ENCODE measurements around the gene KCNJ6. TPM values are rescaled to one million over a fixed set of nuclear protein-coding genes. Genes with fewer than 3 reads are reported as not detected.

KCNJ6 gene
- total RNA-seq, 1 experiment from 2014 or later: not detected

DNA sequence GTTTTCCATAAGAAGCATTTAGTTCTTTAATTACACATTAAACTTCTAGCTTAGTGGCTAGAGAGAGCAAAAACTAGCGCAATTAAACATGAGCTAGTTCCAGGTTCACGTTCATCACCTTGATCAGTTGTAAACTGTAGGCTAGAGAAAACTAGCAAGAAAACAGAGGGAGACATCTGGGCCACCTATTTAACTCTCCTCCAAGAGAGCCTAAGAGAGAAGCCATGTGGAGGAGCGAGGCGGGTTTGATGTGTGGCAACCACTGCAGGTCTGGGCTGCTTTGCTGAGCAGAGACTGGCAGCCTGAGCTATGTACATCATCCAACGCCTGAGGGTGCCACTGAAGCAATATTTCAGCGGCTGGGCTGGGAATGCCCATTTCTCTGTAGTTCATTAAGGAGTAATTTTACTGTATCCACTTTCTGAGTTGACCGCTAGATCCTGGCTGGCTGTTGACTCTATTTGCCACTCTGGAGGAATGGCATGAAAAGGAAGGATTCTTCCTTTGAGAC is 296.7 kb downstream of the KCNJ6 start:
- no peak overlapping the region for H3K4me3 Mint-ChIP-seq (ENCODE audit: unreplicated experiment)

DNA sequence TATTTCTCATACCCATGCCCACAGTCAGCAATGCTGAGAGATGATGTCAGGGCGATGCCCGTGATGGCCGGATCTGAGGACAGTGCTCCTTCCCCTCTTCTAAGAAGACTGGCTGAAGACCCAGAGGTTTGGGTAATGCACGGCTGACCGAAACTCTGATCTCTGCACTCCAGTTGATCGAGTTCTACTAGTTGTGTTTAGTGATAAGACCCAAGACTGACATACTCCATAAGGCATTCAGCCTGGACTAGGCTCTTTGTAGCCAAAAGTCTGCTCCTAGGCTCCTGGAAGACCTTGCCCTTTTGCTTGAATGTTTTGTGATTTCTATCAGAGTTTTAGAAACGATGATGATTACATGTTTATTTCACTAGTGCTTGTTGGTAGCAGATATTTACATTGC is 298.2 kb downstream of the KCNJ6 start:
- no peaks in the 10 kb centered on the region for H3K4me1 Mint-ChIP-seq (ENCODE audit: low read depth, unreplicated experiment)
- H3K4me3 Mint-ChIP-seq (ENCODE audit: unreplicated experiment): no peak overlapping the region
- POLR2A ChIA-PET: no interaction called here
- H3K27ac Mint-ChIP-seq (ENCODE audit: unreplicated experiment): no peak overlapping the region
- no peaks in the 10 kb centered on the region for H3K27me3 Mint-ChIP-seq (ENCODE audit: insufficient read depth, unreplicated experiment)
- Histone ChIP-seq H3K27me3 (replicated peaks; ENCODE audit: control insufficient read depth, insufficient read depth, low read length) (no peaks in the 10 kb centered on the region; the same call in 1 of the 2 replicates), H3K36me3 (ENCODE audit: control insufficient read depth, insufficient read depth, low read length) (no peaks in the 10 kb centered on the region), H3K4me3 (ENCODE audit: low read depth, low read length) (no peak overlapping the region), H3K4me1 (no peaks in the 10 kb centered on the region), H3K9me3 (no peaks in the 10 kb centered on the region; the same call in 1 of the 2 replicates)
- CTCF ChIA-PET: no interaction called here
- DNase-seq: no peak
- no peaks in the 10 kb centered on the region for H3K9me3 Mint-ChIP-seq (ENCODE audit: unreplicated experiment)
- H3K36me3 Mint-ChIP-seq (ENCODE audit: insufficient read depth, unreplicated experiment): no peaks in the 10 kb centered on the region
- no TSS peak for BruUV-seq (replicated peaks)
- intact Hi-C loops (cut with micrococcal nuclease; ENCODE audit: unreplicated experiment): no loop called here
- no peak for TF ChIP-seq CTCF (IDR thresholded peaks at IDR 0.05; ENCODE audit: insufficient read depth in 1 of 2, low read depth in 1 of 2, low read length in 1 of 2, severe bottlenecking in 1 of 2, unreplicated experiment in 1 of 2)

More for the DNA sequence above, 296.7 kb downstream of the KCNJ6 start:
- Histone ChIP-seq H3K9me3 (no peaks in the 10 kb centered on the region; the same call in 1 of the 2 replicates), H3K36me3 (ENCODE audit: control insufficient read depth, insufficient read depth, low read length) (no peaks in the 10 kb centered on the region), H3K27me3 (replicated peaks; ENCODE audit: control insufficient read depth, insufficient read depth, low read length) (no peaks in the 10 kb centered on the region; the same call in 1 of the 2 replicates), H3K4me3 (ENCODE audit: low read depth, low read length) (no peak overlapping the region), H3K4me1 (no peaks in the 10 kb centered on the region)
- no TSS peak for BruUV-seq (replicated peaks)
- Mint-ChIP-seq H3K27me3 (ENCODE audit: insufficient read depth, unreplicated experiment) (no peaks in the 10 kb centered on the region), H3K27ac (ENCODE audit: unreplicated experiment) (no peak overlapping the region), H3K9me3 (ENCODE audit: unreplicated experiment) (no peaks in the 10 kb centered on the region), H3K36me3 (ENCODE audit: insufficient read depth, unreplicated experiment) (no peaks in the 10 kb centered on the region), H3K4me1 (ENCODE audit: low read depth, unreplicated experiment) (no peaks in the 10 kb centered on the region)
- intact Hi-C loops (cut with micrococcal nuclease; ENCODE audit: unreplicated experiment): no loop called here
- ChIA-PET POLR2A (no interaction called here), CTCF (interaction anchor here (1.1 kb wide), 1 partner anchor 81 kb away, joined by 5 read pairs; no protein-coding TSS in a partner anchor)
- no peak for TF ChIP-seq CTCF (IDR thresholded peaks at IDR 0.05; ENCODE audit: insufficient read depth in 1 of 2, low read depth in 1 of 2, low read length in 1 of 2, severe bottlenecking in 1 of 2, unreplicated experiment in 1 of 2)
- no peak for DNase-seq

DNA sequence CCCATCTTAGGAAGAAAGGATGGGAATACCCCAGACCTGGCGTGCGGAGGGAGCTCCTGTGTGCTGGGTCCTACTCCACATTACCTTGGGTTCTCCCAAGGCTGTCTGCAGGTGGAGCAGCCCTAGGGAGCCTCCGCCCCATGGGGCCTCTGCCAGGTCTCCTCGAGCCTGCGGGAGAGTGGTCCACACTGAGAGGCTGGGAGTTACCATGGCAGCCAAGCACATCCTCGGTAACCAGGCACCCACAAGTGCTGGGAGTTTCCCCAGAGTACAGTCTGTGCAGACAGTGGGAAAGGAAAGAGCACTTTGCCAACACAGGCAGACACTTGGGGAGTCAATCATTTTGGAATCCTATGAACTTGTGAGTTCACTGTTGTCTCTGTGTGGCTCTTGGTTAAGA is 300.3 kb downstream of the KCNJ6 start:
- no peak for DNase-seq
- Mint-ChIP-seq H3K36me3 (ENCODE audit: insufficient read depth, unreplicated experiment) (no peaks in the 10 kb centered on the region), H3K9me3 (ENCODE audit: unreplicated experiment) (no peaks in the 10 kb centered on the region), H3K27me3 (ENCODE audit: insufficient read depth, unreplicated experiment) (no peaks in the 10 kb centered on the region), H3K27ac (ENCODE audit: unreplicated experiment) (no peak overlapping the region), H3K4me1 (ENCODE audit: low read depth, unreplicated experiment) (no peaks in the 10 kb centered on the region), H3K4me3 (ENCODE audit: unreplicated experiment) (no peak overlapping the region)
- POLR2A ChIA-PET: no interaction called here
- Histone ChIP-seq H3K4me3 (ENCODE audit: low read depth, low read length) (no peak overlapping the region), H3K4me1 (no peaks in the 10 kb centered on the region), H3K9me3 (no peaks in the 10 kb centered on the region; the same call in 1 of the 2 replicates), H3K36me3 (ENCODE audit: control insufficient read depth, insufficient read depth, low read length) (no peaks in the 10 kb centered on the region), H3K27me3 (replicated peaks; ENCODE audit: control insufficient read depth, insufficient read depth, low read length) (no peaks in the 10 kb centered on the region; the same call in 1 of the 2 replicates)
- TF ChIP-seq CTCF (IDR thresholded peaks at IDR 0.05; ENCODE audit: insufficient read depth in 1 of 2, low read depth in 1 of 2, low read length in 1 of 2, severe bottlenecking in 1 of 2, unreplicated experiment in 1 of 2): no peak
- intact Hi-C loops (cut with micrococcal nuclease; ENCODE audit: unreplicated experiment): no loop called here
- no TSS peak for BruUV-seq (replicated peaks)
- CTCF ChIA-PET: no interaction called here

Data from Caco-2 (cell line).